Activated naive CD4-positive, alpha-beta T cell treated with anti-CD3 and anti-CD28 coated beads, Interleukin-2, amount 10 ng/mL, durations not matched to agents 7 days and 5 days (primary cell): ENCODE results near the gene DLX2.
"Not testable (repeated sequence)": the region's sequence is repeated elsewhere in the genome, so short reads cannot be mapped to it uniquely, and the experiment has no call there.

Source experiments
- CTCF ChIA-PET: fragments of 350-600 bp; sonication (Branson Sonifier 250); formaldehyde crosslinking; loops from one replicate; lab custom pipeline; 2021; ENCODE audit warnings: antibody characterized with exemption; lab: Charles Lee
- DNase-seq: peaks from one replicate; pipeline ENCODE4 v3.0.0-alpha.2; 2020
- H3K27ac Mint-ChIP-seq: one replicate; pipeline ENCODE4 v1.8.0; 2021; ENCODE audit warnings: mild to moderate bottlenecking, moderate library complexity, mixed read lengths
- H3K27me3 Mint-ChIP-seq: one replicate; pipeline ENCODE4 v1.8.0; 2021; ENCODE audit warnings: mild to moderate bottlenecking, mixed read lengths
- H3K36me3 Mint-ChIP-seq: one replicate; pipeline ENCODE4 v1.8.0; 2021; ENCODE audit warnings: mixed read lengths
- H3K4me1 Mint-ChIP-seq: one replicate; pipeline ENCODE4 v1.8.0; 2021; ENCODE audit warnings: mixed read lengths
- H3K4me3 Mint-ChIP-seq: one replicate; pipeline ENCODE4 v1.8.0; 2021; ENCODE audit warnings: mild to moderate bottlenecking, moderate library complexity, mixed read lengths
- H3K9me3 Mint-ChIP-seq: one replicate; pipeline ENCODE4 v1.8.0; 2021; ENCODE audit warnings: mixed read lengths

Gene DLX2

GRCh38 chr2:172102391-172103359 lies at the start of gene DLX2:
Gene DLX2 (minus strand): TSS chr2:172102900. CDS start chr2:172102538, 362 bp downstream.
- Mint-ChIP-seq H3K4me3 (peak within 1 kb of the TSS; percentile 75), H3K27ac (peak within 1 kb of the TSS; percentile 77), H3K36me3 (peaks cover 4% of the 10 kb centered on the region), H3K27me3 (peaks cover 99% of the 10 kb centered on the region), H3K4me1 (peaks cover 58% of the 10 kb centered on the region), H3K9me3 (no peaks in the 10 kb centered on the region)
- DNase-seq = peak; percentile 81
- CTCF ChIA-PET = interaction anchor here (1.0 to 7.9 kb wide), 5 partner anchors 12 to 398 kb away, joined by 3 to 103 read pairs (median 13); no protein-coding TSS in a partner anchor

GRCh38 chr2:172147944-172148650 lies 45.4 kb upstream of the DLX2 start:
- H3K27me3 Mint-ChIP-seq = peaks cover 40% of the 10 kb centered on the region
- no peak overlapping the region for H3K4me3 Mint-ChIP-seq
- DNase-seq = no peak
- no peak overlapping the region for H3K27ac Mint-ChIP-seq
- H3K9me3 Mint-ChIP-seq = no peaks in the 10 kb centered on the region
- CTCF ChIA-PET = no interaction called here
- H3K36me3 Mint-ChIP-seq = no peaks in the 10 kb centered on the region
- H3K4me1 Mint-ChIP-seq = peaks cover 8% of the 10 kb centered on the region

GRCh38 chr2:172143817-172144216 lies 41.1 kb upstream of the DLX2 start:
- DNase-seq = no peak
- Mint-ChIP-seq H3K27ac (no peak overlapping the region), H3K36me3 (no peaks in the 10 kb centered on the region), H3K9me3 (no peaks in the 10 kb centered on the region), H3K4me1 (peaks cover 2% of the 10 kb centered on the region), H3K27me3 (peaks cover 27% of the 10 kb centered on the region), H3K4me3 (no peak overlapping the region)
- CTCF ChIA-PET = interaction anchor here (0.9 kb wide), 1 partner anchor 17 kb away, joined by 3 read pairs; no protein-coding TSS in a partner anchor

- H3K36me3 Mint-ChIP-seq, DNase-seq, H3K27ac Mint-ChIP-seq, H3K9me3 Mint-ChIP-seq, H3K4me1 Mint-ChIP-seq, H3K4me3 Mint-ChIP-seq: not testable (repeated sequence)
- peaks cover 11% of the 10 kb centered on the region for H3K27me3 Mint-ChIP-seq
- CTCF ChIA-PET = interaction anchor here (0.9 kb wide), 1 partner anchor 11 kb away, joined by 3 read pairs; no protein-coding TSS in a partner anchor
These were observed 36.0 kb upstream of the DLX2 start for GRCh38 chr2:172138727-172139126.

GRCh38 chr2:172137943-172138342 lies 35.2 kb upstream of the DLX2 start:
- H3K4me3 Mint-ChIP-seq = no peak overlapping the region
- no peaks in the 10 kb centered on the region for H3K9me3 Mint-ChIP-seq
- H3K4me1 Mint-ChIP-seq = no peaks in the 10 kb centered on the region
- DNase-seq = no peak
- no peaks in the 10 kb centered on the region for H3K36me3 Mint-ChIP-seq
- CTCF ChIA-PET = interaction anchor here (2.9 kb wide), 1 partner anchor 11 kb away, joined by 11 read pairs; no protein-coding TSS in a partner anchor
- H3K27me3 Mint-ChIP-seq = peaks cover 15% of the 10 kb centered on the region
- H3K27ac Mint-ChIP-seq = no peak overlapping the region

- H3K4me3 Mint-ChIP-seq = no peak overlapping the region
- H3K36me3 Mint-ChIP-seq = no peaks in the 10 kb centered on the region
- CTCF ChIA-PET = interaction anchor here (2.9 kb wide), 1 partner anchor 10 kb away, joined by 11 read pairs; no protein-coding TSS in a partner anchor
- H3K27ac Mint-ChIP-seq = no peak overlapping the region
- H3K27me3 Mint-ChIP-seq = peaks cover 19% of the 10 kb centered on the region
- no peak for DNase-seq
- H3K9me3 Mint-ChIP-seq = no peaks in the 10 kb centered on the region
- H3K4me1 Mint-ChIP-seq = no peaks in the 10 kb centered on the region
These were observed 34.4 kb upstream of the DLX2 start for GRCh38 chr2:172137109-172137508.

- CTCF ChIA-PET = interaction anchor here (0.9 to 2.9 kb wide), 2 partner anchors 8 to 565 kb away, joined by 3 to 11 read pairs; no protein-coding TSS in a partner anchor
- no peak overlapping the region for H3K27ac Mint-ChIP-seq
- no peak overlapping the region for H3K4me3 Mint-ChIP-seq
- DNase-seq = no peak
- H3K36me3 Mint-ChIP-seq = no peaks in the 10 kb centered on the region
- no peaks in the 10 kb centered on the region for H3K4me1 Mint-ChIP-seq
- no peaks in the 10 kb centered on the region for H3K9me3 Mint-ChIP-seq
- peaks cover 25% of the 10 kb centered on the region for H3K27me3 Mint-ChIP-seq
These were observed 32.7 kb upstream of the DLX2 start for GRCh38 chr2:172135446-172135845.

- no peaks in the 10 kb centered on the region for H3K4me1 Mint-ChIP-seq
- no peak for DNase-seq
- H3K27ac Mint-ChIP-seq = no peak overlapping the region
- H3K27me3 Mint-ChIP-seq = peaks cover 36% of the 10 kb centered on the region
- CTCF ChIA-PET = no interaction called here
- H3K36me3 Mint-ChIP-seq = no peaks in the 10 kb centered on the region
- no peak overlapping the region for H3K4me3 Mint-ChIP-seq
- no peaks in the 10 kb centered on the region for H3K9me3 Mint-ChIP-seq
These were observed 31.6 kb upstream of the DLX2 start for GRCh38 chr2:172134270-172134669.

GRCh38 chr2:172131713-172132555 lies 29.2 kb upstream of the DLX2 start:
- no peaks in the 10 kb centered on the region for H3K36me3 Mint-ChIP-seq
- DNase-seq = no peak
- H3K4me1 Mint-ChIP-seq = no peaks in the 10 kb centered on the region
- H3K27me3 Mint-ChIP-seq = peaks cover 34% of the 10 kb centered on the region
- CTCF ChIA-PET = no interaction called here
- H3K9me3 Mint-ChIP-seq = no peaks in the 10 kb centered on the region
- H3K27ac Mint-ChIP-seq = no peak overlapping the region
- no peak overlapping the region for H3K4me3 Mint-ChIP-seq

- Mint-ChIP-seq H3K27ac (no peak overlapping the region), H3K4me3 (no peak overlapping the region), H3K4me1 (no peaks in the 10 kb centered on the region), H3K9me3 (no peaks in the 10 kb centered on the region), H3K27me3 (peaks cover 30% of the 10 kb centered on the region), H3K36me3 (no peaks in the 10 kb centered on the region)
- no peak for DNase-seq
- CTCF ChIA-PET = interaction anchor here (0.6 to 1.2 kb wide), 3 partner anchors 16 to 424 kb away, joined by 3 read pairs; no protein-coding TSS in a partner anchor
These were observed 26.7 kb upstream of the DLX2 start for GRCh38 chr2:172129404-172129803.

- no peaks in the 10 kb centered on the region for H3K4me1 Mint-ChIP-seq
- CTCF ChIA-PET = interaction anchor here (1.2 to 3.1 kb wide), 3 partner anchors 15 to 431 kb away, joined by 3 to 27 read pairs (median 3); no protein-coding TSS in a partner anchor
- no peak for DNase-seq
- H3K27me3 Mint-ChIP-seq = peaks cover 28% of the 10 kb centered on the region
- no peaks in the 10 kb centered on the region for H3K36me3 Mint-ChIP-seq
- no peak overlapping the region for H3K27ac Mint-ChIP-seq
- H3K9me3 Mint-ChIP-seq = no peaks in the 10 kb centered on the region
- H3K4me3 Mint-ChIP-seq = no peak overlapping the region
These were observed 25.8 kb upstream of the DLX2 start for GRCh38 chr2:172128484-172128883.

GRCh38 chr2:172120118-172120517 lies 17.4 kb upstream of the DLX2 start:
- Mint-ChIP-seq H3K27ac (no peak overlapping the region), H3K27me3 (peaks cover 23% of the 10 kb centered on the region), H3K36me3 (no peaks in the 10 kb centered on the region), H3K4me3 (no peak overlapping the region), H3K9me3 (no peaks in the 10 kb centered on the region), H3K4me1 (no peaks in the 10 kb centered on the region)
- CTCF ChIA-PET = no interaction called here
- DNase-seq = no peak

GRCh38 chr2:172119089-172119488 lies 16.4 kb upstream of the DLX2 start:
- H3K4me3 Mint-ChIP-seq = no peak overlapping the region
- CTCF ChIA-PET = no interaction called here
- no peak overlapping the region for H3K27ac Mint-ChIP-seq
- H3K9me3 Mint-ChIP-seq = no peaks in the 10 kb centered on the region
- H3K36me3 Mint-ChIP-seq = no peaks in the 10 kb centered on the region
- no peaks in the 10 kb centered on the region for H3K4me1 Mint-ChIP-seq
- peaks cover 31% of the 10 kb centered on the region for H3K27me3 Mint-ChIP-seq
- DNase-seq = no peak
